GM10847 (cell line): ENCODE results near the gene SREBF2.

Source experiments
- POLR2A ChIP-seq: IDR thresholded peaks from 2 replicates; pipeline ENCODE4 v1.6.1; 2011; ENCODE audit not compliant: insufficient read length; ENCODE audit errors: extremely low read depth

Gene SREBF2

GRCh38 chr22:41832553-41833368, at the start of gene SREBF2:
SREBF2 (plus strand) TSS chr22:41833105; CDS start chr22:41833271, 166 bp downstream.
- TF ChIP-seq POLR2A: peak; percentile 92

- no peak for TF ChIP-seq POLR2A
Measured at GRCh38 chr22:41787331-41787730, 45.6 kb upstream of the SREBF2 start.

- TF ChIP-seq POLR2A: no peak
Measured at GRCh38 chr22:41793871-41794270, 39.0 kb upstream of the SREBF2 start.

- no peak for TF ChIP-seq POLR2A
Measured at GRCh38 chr22:41798736-41799135, 34.2 kb upstream of the SREBF2 start.

- TF ChIP-seq POLR2A: no peak
Measured at GRCh38 chr22:41799486-41800347, 33.2 kb upstream of the SREBF2 start.

GRCh38 chr22:41800348-41801146, 32.4 kb upstream of the SREBF2 start, which contains the start of gene CCDC134:
CCDC134 (plus strand) TSS chr22:41800679; CDS start chr22:41808891, 8,212 bp downstream.
- TF ChIP-seq POLR2A: peak; percentile 86

GRCh38 chr22:41801147-41801819, 31.6 kb upstream of the SREBF2 start:
- TF ChIP-seq POLR2A: no peak

GRCh38 chr22:41801886-41802285, 31.0 kb upstream of the SREBF2 start:
- TF ChIP-seq POLR2A: no peak

- TF ChIP-seq POLR2A: no peak
Measured at GRCh38 chr22:41805639-41806038, 27.3 kb upstream of the SREBF2 start.

- TF ChIP-seq POLR2A: no peak
Measured at GRCh38 chr22:41808400-41808799, 24.5 kb upstream of the SREBF2 start.

GRCh38 chr22:41810022-41810421, 22.9 kb upstream of the SREBF2 start:
- no peak for TF ChIP-seq POLR2A

- TF ChIP-seq POLR2A: no peak
Measured at GRCh38 chr22:41812805-41813545, 19.9 kb upstream of the SREBF2 start.

GRCh38 chr22:41813726-41814410, 19.0 kb upstream of the SREBF2 start:
- no peak for TF ChIP-seq POLR2A
